Naive B cell (primary cell): ENCODE results near the gene LGALSL. TPM values are rescaled to one million over a fixed set of nuclear protein-coding genes. Genes with fewer than 3 reads are reported as not detected.

Source experiments
- ATAC-seq, 2 donors: fragments of 150-1000 bp; cut with Tn5 transposase; 2 replicates each; pipeline ENCODE4 v1.10.0; 2021; ENCODE audit warnings: low read depth in 2 of 2, mild to moderate bottlenecking in 2 of 2, moderate library complexity in 2 of 2
- DNase-seq: peaks from one replicate; pipeline ENCODE4 v3.0.0; 2022
- H3K27ac Mint-ChIP-seq, 6 donors: one replicate each; pipeline ENCODE4 v1.8.0; 2020 to 2022; ENCODE audit warnings: mild to moderate bottlenecking in 6 of 6, mixed read lengths in 6 of 6, moderate library complexity in 5 of 6, inconsistent platforms in 2 of 6
- H3K27me3 Mint-ChIP-seq, 3 donors: one replicate each; pipeline ENCODE4 v1.8.0; 2021 to 2022; ENCODE audit warnings: mixed read lengths in 3 of 3, mild to moderate bottlenecking in 1 of 3
- H3K36me3 Mint-ChIP-seq, 2 donors: one replicate each; pipeline ENCODE4 v1.8.0; 2020 to 2022; ENCODE audit warnings: mixed read lengths in 2 of 2, inconsistent platforms in 1 of 2, mild to moderate bottlenecking in 1 of 2
- H3K4me1 Mint-ChIP-seq, 3 donors: one replicate each; pipeline ENCODE4 v1.8.0; 2020 to 2022; ENCODE audit warnings: mixed read lengths in 3 of 3, inconsistent platforms in 1 of 3, mild to moderate bottlenecking in 1 of 3, moderate library complexity in 1 of 3
- H3K4me3 Mint-ChIP-seq, 8 donors: one replicate each; pipeline ENCODE4 v1.8.0; 2020 to 2022; ENCODE audit warnings: mild to moderate bottlenecking in 8 of 8, mixed read lengths in 8 of 8, moderate library complexity in 8 of 8, inconsistent platforms in 2 of 8
- H3K9me3 Mint-ChIP-seq, 7 donors: one replicate each; pipeline ENCODE4 v1.8.0; 2020 to 2022; ENCODE audit warnings: mixed read lengths in 7 of 7, mild to moderate bottlenecking in 5 of 7, inconsistent platforms in 2 of 7, moderate library complexity in 1 of 7
- polyA plus RNA-seq, 6 donors: library from polyadenylated mRNA; unstranded; fragments of 300-500 nt; fragmentation: Illumina TruSeq; gene quantifications; one replicate each; pipeline ENCODE4 v1.2.3, GENCODE V29; 2021; ENCODE audit warnings: low read depth in 6 of 6

The LGALSL gene
- polyA plus RNA-seq, 6 donors from 2014 or later, result 0.05 to 1.3 (median 0.74) TPM; not detected in 1

- H3K36me3 Mint-ChIP-seq, result no peaks in the 10 kb centered on the region
- ATAC-seq (no peak), DNase-seq (no peak)
- no peak overlapping the region for H3K4me3 Mint-ChIP-seq
- H3K27ac Mint-ChIP-seq, result no peak overlapping the region
- peaks cover 3 to 9% (median 9%) of the 10 kb centered on the region in 3 donors for H3K4me1 Mint-ChIP-seq
- peaks cover 0 to 5% (median 4%) of the 10 kb centered on the region in 3 donors for H3K27me3 Mint-ChIP-seq
- H3K9me3 Mint-ChIP-seq, result no peaks in the 10 kb centered on the region
These were observed 15.3 kb downstream of the LGALSL start for GRCh38 chr2:64469261-64469660.

DNA sequence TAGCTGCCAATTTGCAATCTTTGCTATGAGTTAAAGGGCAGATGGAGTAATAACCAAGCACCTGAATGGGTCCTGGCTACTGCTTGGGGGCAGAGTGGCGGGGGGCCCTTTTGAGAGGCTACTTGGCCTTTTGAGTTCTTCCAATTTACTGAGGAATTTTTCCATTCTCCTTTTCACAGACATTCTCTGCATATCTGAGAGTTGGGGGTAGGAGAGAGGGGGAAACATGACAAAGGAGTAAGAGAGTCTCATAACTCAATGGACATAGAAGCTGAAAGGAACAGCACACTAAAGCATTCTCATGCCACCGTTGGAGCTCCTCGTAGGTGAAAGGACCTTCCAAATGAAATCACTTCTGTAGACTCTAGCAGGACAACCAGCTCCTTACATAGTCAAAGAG, 16.1 kb downstream of the LGALSL start:
- Mint-ChIP-seq H3K9me3 (no peaks in the 10 kb centered on the region), H3K27ac (no peak overlapping the region), H3K4me1 (peaks cover 9 to 15% (median 15%) of the 10 kb centered on the region in 3 donors), H3K36me3 (no peaks in the 10 kb centered on the region), H3K27me3 (peaks cover 2 to 5% (median 4%) of the 10 kb centered on the region in 3 donors), H3K4me3 (no peak overlapping the region)
- ATAC-seq (no peak), DNase-seq (no peak)

DNA sequence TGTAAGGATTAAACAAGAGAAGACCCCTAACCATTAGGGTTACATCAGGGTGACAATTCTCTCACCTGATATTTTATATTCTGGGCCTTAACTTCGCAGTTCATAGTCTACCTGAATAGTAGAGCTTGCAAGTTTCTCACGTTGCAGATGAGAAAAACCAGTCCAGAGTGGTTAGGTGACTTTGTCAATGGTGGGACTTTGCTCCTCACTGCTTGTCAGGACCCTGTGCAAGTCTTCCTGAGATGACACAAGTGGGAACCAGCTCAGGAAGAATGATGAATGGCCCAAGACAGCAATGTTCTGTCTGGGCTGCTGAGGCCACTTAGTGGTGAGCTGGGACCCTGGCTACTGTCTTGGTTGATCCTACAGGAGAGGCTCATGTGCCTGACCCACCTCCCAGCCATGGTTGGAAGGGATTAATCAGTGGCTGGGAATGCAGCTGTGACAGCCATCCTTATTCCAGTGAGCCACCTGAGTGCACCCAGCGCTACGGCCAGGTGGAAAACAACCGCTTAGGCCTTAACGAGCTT, 16.9 kb downstream of the LGALSL start:
- peaks cover 0 to 5% (median 4%) of the 10 kb centered on the region in 3 donors for H3K27me3 Mint-ChIP-seq
- H3K27ac Mint-ChIP-seq, result no peak overlapping the region
- no peak for ATAC-seq

GRCh38 chr2:64471600-64471999, 17.6 kb downstream of the LGALSL start:
- no peaks in the 10 kb centered on the region for H3K36me3 Mint-ChIP-seq
- DNase-seq (no peak), ATAC-seq (no peak)
- peaks cover 9 to 15% (median 15%) of the 10 kb centered on the region in 3 donors for H3K4me1 Mint-ChIP-seq
- H3K9me3 Mint-ChIP-seq, result no peaks in the 10 kb centered on the region
- H3K4me3 Mint-ChIP-seq, result no peak overlapping the region
- peaks cover 0 to 5% (median 4%) of the 10 kb centered on the region in 3 donors for H3K27me3 Mint-ChIP-seq
- no peak overlapping the region for H3K27ac Mint-ChIP-seq

More for the DNA sequence above, 16.9 kb downstream of the LGALSL start:
- H3K9me3 Mint-ChIP-seq, result no peaks in the 10 kb centered on the region
- H3K4me1 Mint-ChIP-seq, result peaks cover 9 to 15% (median 15%) of the 10 kb centered on the region in 3 donors
- no peaks in the 10 kb centered on the region for H3K36me3 Mint-ChIP-seq
- H3K4me3 Mint-ChIP-seq, result no peak overlapping the region
- DNase-seq, result no peak

DNA sequence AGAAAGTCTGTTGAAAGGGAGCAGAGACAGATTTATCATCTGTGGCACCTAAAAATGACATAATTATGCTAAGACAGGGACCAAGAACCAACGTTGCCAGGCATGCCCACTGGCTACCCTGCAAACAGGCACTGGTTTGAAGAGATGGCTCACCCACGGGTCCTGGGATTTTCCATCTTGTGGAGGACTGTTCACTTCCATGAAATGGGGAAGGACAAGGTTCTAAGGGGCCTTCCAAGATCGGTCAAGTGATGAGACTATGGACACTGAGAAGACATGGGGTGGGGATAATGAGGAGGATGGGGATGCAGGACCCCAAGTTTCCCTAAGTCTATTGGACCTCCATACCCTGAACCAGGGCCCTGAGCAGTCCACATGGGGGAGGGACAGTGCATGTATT, 18.9 kb downstream of the LGALSL start:
- H3K27me3 Mint-ChIP-seq, result peaks cover 0 to 5% (median 4%) of the 10 kb centered on the region in 3 donors
- ATAC-seq (no peak), DNase-seq (no peak)
- peak overlapping the region in 1 of 6 donors; percentile 59 for H3K27ac Mint-ChIP-seq
- H3K4me1 Mint-ChIP-seq, result peaks cover 9 to 15% (median 15%) of the 10 kb centered on the region in 3 donors
- no peaks in the 10 kb centered on the region for H3K9me3 Mint-ChIP-seq
- H3K4me3 Mint-ChIP-seq, result no peak overlapping the region
- H3K36me3 Mint-ChIP-seq, result no peaks in the 10 kb centered on the region

- Mint-ChIP-seq H3K27ac (peak overlapping the region in 4 of 6 donors; percentile 48 to 62 (median 50)), H3K27me3 (peaks cover 0 to 4% (median 0%) of the 10 kb centered on the region in 3 donors), H3K36me3 (no peaks in the 10 kb centered on the region), H3K9me3 (no peaks in the 10 kb centered on the region), H3K4me3 (peak overlapping the region in 6 of 8 donors; percentile 31 to 76 (median 59)), H3K4me1 (peaks cover 9 to 15% (median 15%) of the 10 kb centered on the region in 3 donors)
- peak; percentile 84 to 86 for ATAC-seq
- peak; percentile 33 for DNase-seq
These were observed 20.2 kb downstream of the LGALSL start for GRCh38 chr2:64474121-64474571.

DNA sequence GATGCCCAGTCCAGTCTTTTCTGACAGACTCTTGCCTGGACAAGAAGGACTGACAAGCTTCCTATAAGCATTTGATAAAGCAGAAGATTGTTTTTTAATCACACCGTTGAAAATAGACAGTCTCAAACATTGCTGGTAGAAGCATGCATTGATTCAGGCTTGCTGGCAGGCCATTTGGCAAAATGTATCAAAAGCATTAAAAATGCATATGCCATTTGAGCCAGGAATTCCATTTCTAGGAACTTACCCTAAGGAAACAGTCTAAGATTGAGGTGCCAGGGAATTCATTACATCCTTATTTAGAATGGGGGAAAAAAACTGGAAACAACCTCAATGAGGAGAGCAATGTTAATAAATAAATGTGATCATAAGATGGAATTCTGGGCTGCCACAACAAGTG, 20.7 kb downstream of the LGALSL start:
- H3K27me3 Mint-ChIP-seq, result peaks cover 0 to 4% (median 0%) of the 10 kb centered on the region in 3 donors
- peak overlapping the region in 1 of 6 donors; percentile 48 for H3K27ac Mint-ChIP-seq
- H3K4me1 Mint-ChIP-seq, result peaks cover 9 to 15% (median 15%) of the 10 kb centered on the region in 3 donors
- peak in 1 of 2 donors; percentile 14 for ATAC-seq
- no peaks in the 10 kb centered on the region for H3K9me3 Mint-ChIP-seq
- no peaks in the 10 kb centered on the region for H3K36me3 Mint-ChIP-seq
- H3K4me3 Mint-ChIP-seq, result peak overlapping the region in 6 of 8 donors; percentile 31 to 76 (median 59)
- no peak for DNase-seq

DNA sequence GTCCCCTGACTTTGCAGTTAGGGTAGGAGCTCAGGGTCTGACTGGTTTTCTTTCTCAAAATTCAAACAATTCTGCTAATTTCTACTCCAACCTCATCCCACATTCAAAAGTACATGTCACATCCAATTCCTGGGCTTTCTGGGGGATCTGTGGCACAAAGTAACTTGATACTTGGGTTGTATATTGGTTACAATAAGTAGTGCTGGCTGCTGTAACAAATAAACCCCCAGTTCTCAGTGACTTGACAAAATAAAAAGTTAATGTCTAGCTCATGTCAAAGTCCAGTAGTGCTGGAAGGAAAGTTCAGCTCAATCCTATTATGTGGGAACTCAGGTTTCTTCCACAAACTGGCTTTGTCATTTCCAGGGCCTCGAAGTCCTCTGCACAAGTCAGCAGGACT, 23.1 kb downstream of the LGALSL start:
- Mint-ChIP-seq H3K36me3 (no peaks in the 10 kb centered on the region), H3K27me3 (peaks cover 0 to 4% (median 0%) of the 10 kb centered on the region in 3 donors), H3K4me1 (peaks cover 9 to 15% (median 12%) of the 10 kb centered on the region in 3 donors), H3K27ac (no peak overlapping the region), H3K9me3 (no peaks in the 10 kb centered on the region), H3K4me3 (no peak overlapping the region)
- no peak for DNase-seq
- ATAC-seq, result no peak

DNA sequence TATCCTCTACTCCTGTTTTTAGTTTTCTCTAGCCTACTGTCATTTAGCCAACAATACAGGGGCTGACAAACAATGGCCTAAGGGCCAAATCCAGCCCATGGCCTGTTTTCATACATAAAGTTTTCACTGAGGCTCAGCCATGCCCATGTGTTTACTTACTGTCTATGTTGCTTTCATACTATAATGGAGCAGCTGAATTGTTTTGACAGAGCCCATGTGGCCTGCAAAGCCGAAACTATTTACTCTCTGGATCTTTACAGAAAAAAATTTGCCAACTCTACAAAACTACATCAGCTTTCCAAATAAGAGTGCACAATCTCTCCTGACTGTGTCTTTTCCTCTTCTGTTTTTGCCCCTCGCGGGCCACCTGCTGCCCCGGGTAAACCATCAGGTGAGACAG, 24.0 kb downstream of the LGALSL start:
- H3K27me3 Mint-ChIP-seq, result peaks cover 0 to 4% (median 0%) of the 10 kb centered on the region in 3 donors
- H3K4me1 Mint-ChIP-seq, result peaks cover 9 to 15% (median 10%) of the 10 kb centered on the region in 3 donors
- H3K4me3 Mint-ChIP-seq, result no peak overlapping the region
- no peak overlapping the region for H3K27ac Mint-ChIP-seq
- H3K36me3 Mint-ChIP-seq, result no peaks in the 10 kb centered on the region
- ATAC-seq, result no peak
- no peak for DNase-seq
- no peaks in the 10 kb centered on the region for H3K9me3 Mint-ChIP-seq

DNA sequence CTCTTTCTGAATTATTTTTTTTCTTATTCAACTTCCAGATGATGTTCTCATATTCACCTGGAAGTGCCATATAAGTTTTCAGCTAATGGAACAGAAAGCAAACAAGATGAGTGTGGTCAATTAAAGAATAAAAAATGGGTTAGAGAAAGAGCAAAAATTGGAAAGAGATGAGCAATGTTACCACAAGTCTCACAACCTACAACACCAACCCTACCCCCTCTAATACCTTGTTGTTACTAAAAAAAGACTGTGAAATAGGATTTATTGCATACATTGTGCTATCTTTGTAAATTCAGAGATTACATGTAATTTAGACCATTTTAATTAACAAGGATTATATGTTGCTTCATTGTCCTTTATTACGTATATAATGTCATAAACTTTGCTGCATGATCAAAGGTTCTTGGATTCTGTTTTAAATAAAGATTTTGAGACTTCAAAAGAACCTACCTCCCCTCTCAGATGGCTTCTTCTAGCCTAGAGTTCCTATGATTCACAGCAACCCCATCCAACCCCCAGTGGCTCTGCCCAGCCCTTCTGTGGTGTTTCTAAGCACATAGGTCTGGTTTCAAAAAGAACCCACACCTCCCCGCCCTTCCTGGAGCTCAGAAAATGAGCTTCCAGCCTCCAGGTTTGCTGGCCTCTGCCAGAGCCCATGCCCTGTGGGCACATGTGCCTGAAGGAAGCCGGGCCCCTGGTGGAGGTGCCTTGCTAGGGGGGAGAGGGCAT, 24.7 kb downstream of the LGALSL start:
- H3K4me1 Mint-ChIP-seq, result peaks cover 9 to 12% (median 10%) of the 10 kb centered on the region in 3 donors
- DNase-seq (no peak), ATAC-seq (no peak)
- no peaks in the 10 kb centered on the region for H3K9me3 Mint-ChIP-seq
- H3K27me3 Mint-ChIP-seq, result peaks cover 0 to 4% (median 0%) of the 10 kb centered on the region in 3 donors
- no peak overlapping the region for H3K27ac Mint-ChIP-seq
- no peaks in the 10 kb centered on the region for H3K36me3 Mint-ChIP-seq
- H3K4me3 Mint-ChIP-seq, result no peak overlapping the region

DNA sequence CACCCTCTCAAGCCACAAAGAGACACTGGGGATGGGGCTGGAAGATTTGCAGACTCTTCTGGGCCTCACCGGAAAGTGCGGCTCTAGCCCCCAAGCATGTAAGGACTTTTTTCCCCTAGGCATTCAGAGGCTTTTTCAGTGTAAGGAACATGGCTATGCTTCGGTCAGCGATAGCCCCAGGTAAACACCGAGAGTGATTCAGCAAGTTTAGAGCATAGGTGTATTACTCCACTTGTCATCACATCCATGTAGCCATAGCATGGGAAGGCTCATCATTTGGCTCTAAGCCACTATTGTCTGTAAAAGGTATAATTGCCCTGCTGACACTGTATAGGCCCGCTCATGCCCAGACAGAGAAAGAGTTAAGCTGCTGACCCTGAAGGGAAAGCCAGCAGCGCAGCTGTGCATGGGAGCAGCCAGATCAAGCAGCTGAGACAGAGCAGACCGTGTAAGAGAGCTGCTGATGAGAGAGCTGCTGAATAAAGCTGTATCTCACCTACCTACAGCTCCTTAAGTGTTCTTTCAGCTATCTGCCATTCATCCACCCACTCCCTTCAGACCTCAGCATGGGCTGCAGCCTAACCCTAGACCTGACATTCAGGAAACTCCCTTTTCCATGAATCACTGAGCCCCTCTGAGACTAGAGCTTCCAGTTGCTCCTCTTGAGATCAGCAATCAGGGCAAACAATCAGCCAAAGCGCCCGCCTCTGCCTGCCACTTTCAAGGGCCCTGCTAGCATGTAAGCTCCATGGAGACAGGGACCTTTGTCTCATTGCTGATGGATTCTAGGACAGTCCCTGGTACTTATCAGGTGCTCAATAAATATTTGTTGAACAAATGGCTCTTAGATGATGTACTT, 25.5 kb downstream of the LGALSL start:
- H3K9me3 Mint-ChIP-seq, result no peaks in the 10 kb centered on the region
- peaks cover 0 to 4% (median 0%) of the 10 kb centered on the region in 3 donors for H3K27me3 Mint-ChIP-seq
- H3K4me3 Mint-ChIP-seq, result no peak overlapping the region
- ATAC-seq (no peak), DNase-seq (no peak)
- H3K27ac Mint-ChIP-seq, result no peak overlapping the region
- H3K36me3 Mint-ChIP-seq, result no peaks in the 10 kb centered on the region
- H3K4me1 Mint-ChIP-seq, result peaks cover 4 to 5% (median 4%) of the 10 kb centered on the region in 3 donors

DNA sequence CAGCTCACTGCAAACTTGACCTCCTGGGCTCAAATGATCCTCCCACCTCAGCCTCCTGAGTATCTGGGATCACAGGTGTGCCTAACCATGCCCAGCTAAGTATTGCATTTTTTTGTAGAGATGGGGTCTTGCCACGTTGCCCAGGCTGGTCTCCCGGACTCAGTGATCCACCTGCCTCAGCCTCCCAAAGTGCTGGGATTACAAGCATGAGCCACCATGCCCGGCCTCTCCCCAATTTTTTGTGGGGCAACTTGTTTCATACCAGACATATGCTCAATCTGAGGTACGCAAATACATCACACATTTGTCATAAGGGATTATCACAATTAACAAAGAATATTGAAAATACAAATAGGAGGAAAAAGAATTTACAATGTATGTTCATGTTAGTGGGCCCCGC, 27.7 kb downstream of the LGALSL start:
- H3K27me3 Mint-ChIP-seq, result peaks cover 0 to 10% (median 0%) of the 10 kb centered on the region in 3 donors
- no peak for DNase-seq
- H3K27ac Mint-ChIP-seq, result no peak overlapping the region

DNA sequence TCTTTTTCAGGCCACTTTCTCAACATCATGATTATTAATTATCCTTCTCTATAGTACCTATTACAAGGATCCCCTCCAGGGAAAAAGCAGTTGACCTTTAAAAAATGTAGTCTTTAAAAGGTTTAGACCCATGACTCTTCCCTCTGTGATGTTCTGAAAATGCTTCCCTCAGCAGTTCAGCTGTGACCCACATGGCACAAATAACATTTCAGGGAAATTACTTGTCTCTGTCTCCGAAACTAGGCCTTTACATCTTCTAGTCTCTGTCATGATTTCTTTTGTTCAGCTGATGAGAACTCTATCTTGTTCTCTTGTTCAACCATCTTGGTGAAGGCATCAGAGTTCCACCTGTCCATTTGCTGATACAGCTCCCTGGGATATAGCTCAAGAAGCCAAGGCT, 28.3 kb downstream of the LGALSL start:
- no peak for ATAC-seq
- H3K4me1 Mint-ChIP-seq, result no peaks in the 10 kb centered on the region
- H3K27me3 Mint-ChIP-seq, result peaks cover 0 to 10% (median 0%) of the 10 kb centered on the region in 3 donors
- H3K27ac Mint-ChIP-seq, result no peak overlapping the region
- no peak overlapping the region for H3K4me3 Mint-ChIP-seq
- DNase-seq, result no peak
- H3K36me3 Mint-ChIP-seq, result no peaks in the 10 kb centered on the region
- H3K9me3 Mint-ChIP-seq, result no peaks in the 10 kb centered on the region

More for the DNA sequence above, 27.7 kb downstream of the LGALSL start:
- Mint-ChIP-seq H3K9me3 (no peaks in the 10 kb centered on the region), H3K36me3 (no peaks in the 10 kb centered on the region), H3K4me1 (no peaks in the 10 kb centered on the region), H3K4me3 (no peak overlapping the region)
- ATAC-seq, result no peak
